GM18520 (cell line): ENCODE data around the gene SCN5A.

ENCODE experiments used
- ATAC-seq: cut with Tn5 transposase; IDR thresholded peaks from one replicate; pipeline ENCODE4 v1.9.1; 2021; ENCODE audit not compliant: unreplicated experiment

SCN5A gene

DNA sequence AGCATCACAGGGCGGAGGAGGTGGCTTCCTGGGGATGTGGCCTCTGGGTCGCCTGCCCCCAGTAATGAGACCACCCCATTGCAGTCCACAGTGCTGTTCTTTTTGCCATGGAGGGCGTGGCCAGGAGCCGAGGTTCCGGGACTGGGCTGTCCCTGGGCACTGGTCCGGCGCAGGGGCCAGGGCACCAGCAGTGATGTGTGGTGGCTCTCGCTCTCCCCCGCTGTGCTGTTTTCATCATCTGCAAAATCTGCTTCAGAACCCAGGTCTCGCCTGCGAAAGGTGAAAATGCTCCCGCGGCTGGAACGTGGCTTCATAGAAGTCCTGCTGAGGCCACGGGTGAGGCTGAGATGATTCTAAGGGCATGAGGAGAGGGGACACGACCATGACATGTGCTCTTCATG lies 45.8 kb downstream of the SCN5A start:
- no peak for ATAC-seq

GRCh38 chr3:38602576-38603250 lies 46.8 kb downstream of the SCN5A start:
- no peak for ATAC-seq

GRCh38 chr3:38601956-38602550 lies 47.4 kb downstream of the SCN5A start:
- ATAC-seq = no peak

- no peak for ATAC-seq
These were observed 48.9 kb downstream of the SCN5A start for GRCh38 chr3:38600551-38600950.

- ATAC-seq = no peak
These were observed 49.6 kb downstream of the SCN5A start for GRCh38 chr3:38599886-38600285.

DNA sequence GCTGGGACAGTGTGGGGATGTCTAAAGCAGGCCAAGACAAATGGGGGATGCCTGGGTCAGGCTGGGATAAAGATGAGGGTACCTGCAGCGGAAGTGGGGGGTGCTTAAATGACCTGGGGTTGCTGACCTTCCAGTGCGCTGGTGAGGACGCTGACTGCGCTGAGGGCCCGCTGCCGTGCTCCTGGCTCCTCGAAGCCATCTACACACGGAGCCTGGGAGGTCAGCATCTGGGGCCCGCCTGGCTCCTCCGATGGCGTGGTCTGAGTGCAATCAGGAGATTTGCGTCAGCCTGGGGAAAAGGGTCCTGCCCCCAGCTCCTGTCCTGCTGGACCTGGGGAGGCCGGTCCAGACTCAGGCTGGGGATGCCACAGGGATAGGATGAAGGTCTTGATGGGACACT lies 50.7 kb downstream of the SCN5A start:
- no peak for ATAC-seq

DNA sequence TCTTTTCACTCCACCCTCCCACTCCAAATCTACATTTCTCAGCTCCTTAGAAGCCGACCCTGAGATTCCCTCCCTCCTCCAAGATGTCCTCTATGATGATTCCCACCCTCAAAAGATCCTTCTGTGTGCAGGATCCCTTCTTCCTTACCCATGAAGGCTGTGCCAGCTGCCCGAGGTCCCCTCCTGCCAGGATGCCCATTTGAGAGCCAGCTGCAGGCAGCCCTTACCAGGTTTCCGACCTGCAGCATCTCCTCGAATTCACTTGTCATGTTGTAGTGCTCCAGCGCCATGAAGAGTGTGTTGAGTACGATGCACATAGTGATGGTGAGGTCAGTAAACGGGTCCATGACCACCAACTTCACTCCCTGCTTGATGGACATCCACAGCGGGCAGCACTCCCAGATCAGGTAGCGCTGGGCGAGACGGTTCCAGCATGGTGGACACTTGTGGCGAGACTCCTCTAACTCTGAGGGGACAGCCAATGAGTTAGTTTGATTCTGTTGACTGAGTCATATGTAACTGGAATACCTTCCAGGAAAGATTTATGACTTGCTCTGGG lies 51.9 kb downstream of the SCN5A start:
- no peak for ATAC-seq

- no peak for ATAC-seq
These were observed 54.1 kb downstream of the SCN5A start for GRCh38 chr3:38595393-38595792.

DNA sequence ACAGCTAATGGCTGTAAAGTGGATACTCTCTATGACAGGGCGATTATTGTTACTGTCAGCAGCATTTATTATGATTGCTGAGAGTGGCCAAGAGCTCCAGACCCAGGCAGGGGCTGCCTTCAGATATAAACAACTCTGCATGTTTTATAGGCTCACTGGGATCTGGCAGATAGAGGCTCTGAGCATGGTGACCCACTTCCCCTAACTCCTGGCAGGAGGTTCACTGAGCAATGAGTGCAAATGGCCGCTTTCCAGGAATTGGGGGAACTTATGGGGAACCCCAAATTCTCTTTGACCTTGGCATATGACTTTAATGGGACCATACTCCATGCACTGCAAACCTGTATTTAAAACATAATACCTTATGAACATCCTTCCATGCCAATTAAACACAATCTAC lies 59.0 kb downstream of the SCN5A start:
- ATAC-seq = no peak

DNA sequence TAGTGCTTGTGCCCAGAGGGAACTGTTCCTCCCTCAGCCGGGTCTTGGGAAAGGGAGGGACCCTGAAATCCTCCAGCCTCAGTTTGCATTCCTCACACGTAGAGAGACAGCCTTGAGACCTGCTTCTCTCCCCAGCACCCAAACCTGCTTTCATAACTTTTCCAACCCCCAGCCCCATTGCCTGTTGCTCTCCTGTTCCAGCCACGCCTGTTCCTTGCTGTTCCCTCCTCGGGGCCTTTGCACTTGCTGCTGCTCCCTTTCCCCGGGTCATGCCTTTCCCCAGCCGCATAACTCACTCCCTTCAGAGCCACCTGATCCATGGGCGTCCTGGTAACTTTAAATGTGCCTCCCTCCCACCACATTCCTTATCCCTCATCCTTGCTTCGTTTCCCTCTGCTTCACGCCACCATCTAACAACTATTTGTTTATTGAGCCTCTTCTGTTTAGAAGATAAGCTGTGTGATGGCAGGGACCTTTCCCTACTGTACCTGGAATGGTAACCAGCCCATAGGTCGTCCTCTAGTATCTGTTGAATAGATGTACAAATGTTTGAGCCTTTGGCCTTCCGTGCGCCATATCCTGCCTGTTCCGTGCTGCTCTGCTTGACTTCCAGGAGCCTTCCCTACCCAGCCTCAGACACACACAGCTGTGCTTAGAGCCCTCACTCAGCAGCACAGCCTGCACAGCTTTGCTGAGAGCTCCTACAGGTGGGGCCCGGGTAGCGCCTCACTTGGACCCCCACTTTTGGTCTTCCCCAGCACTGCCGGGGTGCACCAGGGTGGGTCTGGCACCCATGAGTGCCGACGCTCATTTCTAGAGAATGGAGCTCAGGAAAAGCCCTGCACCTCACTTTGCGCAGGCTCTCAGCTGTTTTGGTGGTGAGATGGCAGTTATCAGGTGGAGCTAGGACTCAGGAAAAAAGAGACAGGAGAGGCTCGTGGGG lies 60.2 kb downstream of the SCN5A start:
- no peak for ATAC-seq

- no peak for ATAC-seq
These were observed 61.0 kb downstream of the SCN5A start for GRCh38 chr3:38588371-38588971.

DNA sequence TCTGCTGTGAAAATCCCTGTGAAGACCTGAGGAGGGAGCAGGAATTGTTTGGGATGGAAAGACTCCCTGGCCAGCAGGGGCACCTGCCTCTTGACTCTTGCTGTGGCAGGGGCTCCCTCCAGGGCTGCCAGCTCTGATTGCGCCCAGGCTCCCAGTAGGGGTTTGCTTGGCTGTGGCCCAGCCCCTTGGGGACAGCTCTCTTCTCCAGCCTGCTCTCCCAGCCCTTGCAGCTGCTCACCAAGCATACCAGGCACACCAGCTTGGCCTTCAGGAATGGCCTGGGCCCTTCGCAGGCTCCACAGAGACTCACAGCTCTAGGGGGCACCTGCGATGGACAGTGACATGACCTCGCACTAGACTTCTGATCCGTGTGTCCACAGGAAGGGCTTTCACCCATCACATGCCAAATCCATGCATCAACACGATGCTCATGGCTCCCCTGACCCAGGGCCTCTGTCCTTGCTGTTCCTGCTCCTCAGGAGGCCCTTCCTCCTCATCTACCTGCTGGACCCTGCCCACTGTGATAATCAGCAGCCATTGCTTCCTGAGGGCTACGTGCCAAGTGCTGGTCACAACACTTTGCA lies 61.8 kb downstream of the SCN5A start:
- ATAC-seq = no peak

- no peak for ATAC-seq
These were observed 62.7 kb downstream of the SCN5A start for GRCh38 chr3:38586546-38587520.

GRCh38 chr3:38585791-38586420 lies 63.6 kb downstream of the SCN5A start:
- ATAC-seq = no peak

DNA sequence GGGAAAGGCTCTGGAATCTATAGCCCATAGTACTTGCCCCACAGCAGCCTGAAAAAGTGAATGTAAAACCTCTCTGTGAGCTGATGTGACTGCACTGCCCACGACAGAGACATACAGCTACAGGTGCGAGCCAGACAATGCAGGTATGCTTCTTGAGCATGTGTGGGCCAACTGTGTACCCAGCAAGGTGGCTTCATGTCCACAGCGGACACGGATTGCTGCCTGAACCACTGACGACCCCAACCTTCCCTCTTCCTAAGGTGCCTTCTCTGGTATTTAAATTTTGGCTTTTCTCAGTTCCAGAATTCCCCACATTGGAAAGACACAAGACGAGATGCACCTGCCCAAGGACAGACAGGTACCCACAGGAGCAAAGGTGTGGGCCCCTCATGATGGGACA lies 65.8 kb downstream of the SCN5A start:
- no peak for ATAC-seq

GRCh38 chr3:38582941-38583645 lies 66.4 kb downstream of the SCN5A start:
- no peak for ATAC-seq

DNA sequence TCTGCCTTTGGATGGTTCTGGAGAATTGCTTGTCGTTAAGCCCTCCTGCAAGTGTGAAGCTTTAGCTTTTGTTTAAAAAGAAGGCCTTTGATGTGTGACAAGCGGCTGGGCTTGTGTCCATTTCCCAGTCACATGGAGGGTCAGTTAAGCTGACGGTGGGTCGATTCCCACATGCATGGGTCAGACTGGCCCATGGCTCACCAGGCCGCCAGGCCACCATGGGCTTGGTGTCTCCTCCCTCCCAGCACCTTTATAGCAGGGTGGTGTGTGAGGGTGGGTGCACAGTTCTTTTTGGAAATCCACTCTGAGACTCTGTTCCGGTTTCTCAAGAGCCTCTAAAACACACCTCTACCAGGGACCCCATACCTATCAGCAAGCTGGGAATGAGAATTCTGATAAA lies 67.2 kb downstream of the SCN5A start:
- ATAC-seq = no peak

DNA sequence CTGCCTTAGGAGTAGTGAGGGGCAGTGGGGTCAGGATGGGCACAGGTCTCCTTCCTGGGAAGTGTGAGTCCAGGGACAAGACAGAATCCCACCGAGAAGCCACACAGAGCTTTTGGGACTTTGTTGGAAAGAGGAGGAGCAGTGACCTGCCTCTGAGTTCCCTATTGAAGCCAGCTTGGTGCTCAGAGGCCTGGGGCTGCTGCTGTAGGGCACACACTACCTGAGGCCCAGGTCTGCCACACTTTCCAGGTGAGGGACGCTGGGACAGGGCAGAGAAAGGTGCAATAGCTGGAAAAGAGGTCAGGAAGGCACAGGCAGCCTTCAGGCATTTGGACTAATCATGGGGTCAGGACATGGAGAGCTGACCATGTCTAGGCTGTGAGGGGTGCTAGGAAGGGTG lies 67.7 kb downstream of the SCN5A start:
- no peak for ATAC-seq
